VCaP (cell line): ENCODE measurements around the gene DNAAF5.

ENCODE experiments used
- H3K27ac ChIP-seq: fragments of 450-650 bp; 2 replicates; pipeline ENCODE4 v1.5.1; 2017
- CTCF ChIP-seq: fragments of 450-650 bp; conservative IDR thresholded peaks from 2 replicates; pipeline ENCODE4 v1.5.1; 2017; ENCODE audit warnings: mild to moderate bottlenecking, moderate library complexity

DNAAF5 gene

GRCh38 chr7:754531-755412 lies 28.3 kb downstream of the DNAAF5 start:
- H3K27ac ChIP-seq: no peak overlapping the region
- no peak for TF ChIP-seq CTCF

- TF ChIP-seq CTCF: no peak
- no peak overlapping the region for H3K27ac ChIP-seq
Measured at GRCh38 chr7:755413-755805, 28.9 kb downstream of the DNAAF5 start.

GRCh38 chr7:756231-756927 lies 29.9 kb downstream of the DNAAF5 start:
- no peak overlapping the region for H3K27ac ChIP-seq
- no peak for TF ChIP-seq CTCF

- no peak overlapping the region for H3K27ac ChIP-seq
- TF ChIP-seq CTCF: no peak
Measured at GRCh38 chr7:756928-757560, 30.5 kb downstream of the DNAAF5 start.

GRCh38 chr7:757741-758163 lies 31.3 kb downstream of the DNAAF5 start:
- no peak for TF ChIP-seq CTCF
- H3K27ac ChIP-seq: no peak overlapping the region

GRCh38 chr7:759569-759968 lies 33.1 kb downstream of the DNAAF5 start:
- H3K27ac ChIP-seq: no peak overlapping the region

More at GRCh38 chr7:759569-759968, 33.1 kb downstream of the DNAAF5 start:
- TF ChIP-seq CTCF: no peak
